HG02852 (cell line): ENCODE data around the gene SPECC1.
"Not testable (repeated sequence)": the region's sequence is repeated elsewhere in the genome, so short reads cannot be mapped to it uniquely, and the experiment has no call there.

Experiments
- ATAC-seq: cut with Tn5 transposase; IDR thresholded peaks from one replicate; pipeline ENCODE4 v1.9.1; 2021; ENCODE audit warnings: mild to moderate bottlenecking, moderate library complexity; ENCODE audit not compliant: unreplicated experiment

SPECC1 gene

DNA sequence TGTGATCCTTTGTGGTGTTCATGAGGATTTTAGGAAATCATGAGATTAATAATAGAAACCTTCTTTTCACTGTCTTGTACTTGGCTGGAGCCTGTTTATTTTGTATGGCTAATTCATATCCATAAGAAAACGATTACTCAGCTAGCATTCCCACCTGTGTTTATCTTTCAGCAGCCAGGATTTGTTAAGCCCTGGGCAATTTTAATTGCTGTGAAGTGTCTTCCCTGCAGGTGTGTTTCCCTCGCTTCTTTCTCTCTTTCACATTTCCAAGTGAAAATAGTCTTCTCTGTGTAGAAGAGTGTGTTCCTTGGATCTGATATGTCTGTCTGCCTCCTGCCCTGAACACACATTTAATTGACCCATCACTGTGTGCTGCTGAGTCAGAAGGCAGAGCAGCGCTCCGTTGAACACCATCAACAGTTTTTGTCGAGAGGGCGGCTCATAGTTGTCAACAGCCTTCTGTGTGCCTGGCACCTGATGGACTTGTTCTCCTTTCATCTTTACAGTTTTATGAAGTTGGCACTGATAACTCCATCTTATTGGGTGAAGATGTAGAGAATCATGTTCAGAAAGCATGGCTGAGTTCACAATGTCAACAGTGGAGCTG is 83.2 kb downstream of the SPECC1 start:
- ATAC-seq = no peak

DNA sequence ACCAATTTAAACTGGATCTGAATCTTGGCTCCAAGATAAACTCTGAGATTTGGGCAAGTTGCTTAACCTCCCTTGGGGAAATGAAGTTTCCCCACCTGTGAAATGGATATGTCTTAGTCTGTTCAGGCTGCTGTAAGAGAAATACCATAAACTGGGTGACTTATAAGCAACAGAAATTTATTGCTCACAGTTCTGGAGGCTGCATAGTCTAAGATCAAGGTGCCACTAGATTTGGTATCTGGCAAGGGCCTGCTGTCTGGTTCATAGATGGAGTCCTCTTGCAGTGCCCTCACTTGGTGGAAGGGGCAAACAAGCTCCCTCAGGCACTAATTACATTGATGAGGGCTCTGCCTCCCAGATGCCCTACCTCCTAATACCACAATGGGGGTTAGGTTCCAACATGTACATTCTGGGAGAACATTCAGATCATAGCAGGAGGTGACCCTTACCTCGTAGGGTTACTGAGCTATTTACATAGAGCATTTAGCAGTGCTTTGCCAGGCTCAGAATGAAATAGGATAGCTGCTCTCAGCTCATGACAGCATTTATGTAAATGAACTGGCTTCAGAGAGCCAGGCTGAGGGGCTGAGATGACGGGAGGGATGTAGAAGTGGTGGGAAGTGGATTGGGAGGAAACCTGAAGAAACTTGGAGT is 83.9 kb downstream of the SPECC1 start:
- ATAC-seq = no peak

DNA sequence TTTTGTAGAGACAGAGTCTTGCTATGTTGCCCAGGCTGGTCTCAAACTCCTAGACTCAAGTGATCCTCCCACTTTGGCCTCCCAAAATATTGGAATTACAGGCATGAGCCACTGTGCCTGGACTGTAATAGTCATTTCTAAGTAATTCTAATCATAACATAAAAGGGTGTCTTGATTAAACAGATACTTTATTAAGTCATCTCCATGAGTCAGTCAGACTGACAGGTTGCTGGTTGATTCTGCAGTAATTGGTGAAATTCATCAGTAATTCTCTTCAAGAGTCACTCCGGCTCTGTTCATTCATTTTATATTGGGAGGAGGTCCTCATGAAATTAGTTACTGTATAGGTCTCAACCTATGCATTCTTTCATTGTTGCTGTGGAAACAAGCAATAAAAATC is 85.6 kb downstream of the SPECC1 start:
- no peak for ATAC-seq

DNA sequence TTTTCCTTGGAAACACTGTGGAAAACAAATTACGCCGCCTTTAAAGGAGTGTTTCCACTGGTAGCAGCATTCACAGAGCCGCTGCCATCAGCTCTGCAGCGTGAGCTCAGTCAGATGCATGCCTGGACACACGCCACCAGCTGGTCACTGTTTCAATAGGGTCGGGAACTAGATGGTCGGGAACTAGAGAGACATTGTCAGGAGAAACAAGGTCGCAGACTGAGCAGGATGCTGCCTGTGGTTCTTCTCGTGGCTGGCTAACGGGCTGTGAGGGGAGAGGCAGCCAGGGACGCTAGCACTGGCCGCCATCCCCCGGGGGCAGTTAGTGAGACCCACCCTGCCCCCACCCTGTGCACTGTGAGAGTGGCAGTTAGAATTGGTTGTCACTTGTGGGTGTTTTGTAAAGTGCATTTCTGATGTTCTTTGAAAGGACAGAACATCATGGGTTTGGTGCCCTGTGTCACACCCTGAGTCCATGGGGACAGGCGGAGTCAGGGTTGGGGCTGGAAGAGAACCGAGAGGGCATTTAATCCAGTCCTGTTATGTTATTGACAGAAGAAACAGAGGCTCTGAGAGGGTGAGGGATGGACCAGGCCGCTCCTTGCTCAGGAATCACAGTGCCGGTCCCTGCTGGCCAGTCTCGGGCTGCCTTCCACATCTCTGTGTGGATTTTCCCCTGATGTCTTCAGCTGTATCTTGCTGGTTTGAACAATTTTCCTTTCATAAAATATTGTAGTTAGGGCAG is 86.3 kb downstream of the SPECC1 start:
- no peak for ATAC-seq

DNA sequence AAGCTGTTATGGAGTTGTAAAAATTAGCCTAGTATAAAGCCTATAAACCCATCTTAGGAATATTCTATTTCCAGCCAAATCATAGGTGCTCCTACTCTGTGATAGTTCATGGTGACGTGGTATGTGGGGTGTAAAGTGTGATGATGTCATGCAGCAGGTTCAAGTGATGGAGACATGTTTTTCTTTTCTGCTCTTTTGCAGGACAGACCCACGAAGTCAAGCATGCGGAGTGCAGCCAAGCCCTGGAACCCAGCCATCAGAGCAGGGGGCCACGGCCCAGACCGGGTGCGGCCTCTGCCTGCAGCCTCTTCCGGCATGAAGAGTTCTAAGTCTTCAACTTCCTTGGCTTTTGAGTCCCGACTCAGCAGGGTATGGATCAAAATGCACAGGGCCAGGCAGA is 87.3 kb downstream of the SPECC1 start:
- ATAC-seq = no peak

DNA sequence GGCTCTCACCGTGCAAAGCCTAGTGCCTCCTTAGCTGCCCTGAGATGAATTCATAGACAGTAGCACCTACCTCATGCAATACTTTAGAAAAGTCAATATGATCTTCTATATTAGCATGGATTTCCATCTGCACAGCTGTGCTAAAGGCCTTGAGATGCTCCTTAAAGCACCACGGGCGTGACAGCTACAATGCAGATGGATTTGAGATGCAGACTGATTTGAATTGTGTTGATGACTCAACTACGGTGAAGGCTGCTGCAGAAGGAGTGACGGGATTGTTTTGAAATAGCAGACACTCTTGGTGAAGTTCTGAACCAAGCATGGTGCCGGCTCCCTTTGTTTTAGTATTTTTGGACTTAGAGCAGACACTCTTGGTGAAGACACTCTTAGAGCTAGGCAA is 88.2 kb downstream of the SPECC1 start:
- no peak for ATAC-seq

DNA sequence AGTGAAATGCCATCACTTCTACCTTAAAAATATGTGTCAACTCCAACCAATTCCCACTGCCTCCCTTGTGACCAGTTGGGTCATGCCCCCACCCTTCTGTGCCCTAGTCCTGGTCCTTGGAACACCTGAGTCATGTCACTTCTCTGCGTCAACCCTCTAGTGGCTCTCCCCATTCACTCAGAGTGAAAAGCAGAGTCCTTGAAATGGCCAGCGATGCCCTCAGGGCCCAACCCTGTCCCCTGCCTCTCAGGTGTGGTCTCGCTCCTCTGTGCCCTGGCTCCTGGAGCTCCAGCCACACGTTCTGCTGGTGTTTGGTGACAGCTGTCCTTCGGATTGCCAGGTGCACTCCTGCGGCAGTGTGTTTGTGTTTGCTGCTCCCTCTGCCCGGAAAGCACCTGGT is 89.2 kb downstream of the SPECC1 start:
- no peak for ATAC-seq

DNA sequence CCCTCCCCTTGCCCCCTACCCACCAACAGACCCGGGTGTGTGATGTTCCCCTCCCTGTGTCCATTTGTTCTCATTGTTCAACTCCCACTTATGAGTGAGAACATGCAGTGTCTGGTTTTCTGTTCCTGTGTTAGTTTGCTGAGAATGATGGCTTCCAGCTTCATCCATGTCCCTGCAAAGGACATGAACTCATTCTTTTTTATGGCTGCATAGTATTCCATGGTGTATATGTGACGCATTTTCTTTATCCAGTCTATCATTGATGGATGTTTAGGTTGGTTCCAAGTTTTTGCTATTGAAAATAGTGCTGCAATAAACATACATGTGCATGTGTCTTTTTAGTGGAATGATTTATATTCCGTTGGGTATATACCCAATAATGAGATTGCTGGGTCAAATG is 91.6 kb downstream of the SPECC1 start:
- ATAC-seq = not testable (repeated sequence)

DNA sequence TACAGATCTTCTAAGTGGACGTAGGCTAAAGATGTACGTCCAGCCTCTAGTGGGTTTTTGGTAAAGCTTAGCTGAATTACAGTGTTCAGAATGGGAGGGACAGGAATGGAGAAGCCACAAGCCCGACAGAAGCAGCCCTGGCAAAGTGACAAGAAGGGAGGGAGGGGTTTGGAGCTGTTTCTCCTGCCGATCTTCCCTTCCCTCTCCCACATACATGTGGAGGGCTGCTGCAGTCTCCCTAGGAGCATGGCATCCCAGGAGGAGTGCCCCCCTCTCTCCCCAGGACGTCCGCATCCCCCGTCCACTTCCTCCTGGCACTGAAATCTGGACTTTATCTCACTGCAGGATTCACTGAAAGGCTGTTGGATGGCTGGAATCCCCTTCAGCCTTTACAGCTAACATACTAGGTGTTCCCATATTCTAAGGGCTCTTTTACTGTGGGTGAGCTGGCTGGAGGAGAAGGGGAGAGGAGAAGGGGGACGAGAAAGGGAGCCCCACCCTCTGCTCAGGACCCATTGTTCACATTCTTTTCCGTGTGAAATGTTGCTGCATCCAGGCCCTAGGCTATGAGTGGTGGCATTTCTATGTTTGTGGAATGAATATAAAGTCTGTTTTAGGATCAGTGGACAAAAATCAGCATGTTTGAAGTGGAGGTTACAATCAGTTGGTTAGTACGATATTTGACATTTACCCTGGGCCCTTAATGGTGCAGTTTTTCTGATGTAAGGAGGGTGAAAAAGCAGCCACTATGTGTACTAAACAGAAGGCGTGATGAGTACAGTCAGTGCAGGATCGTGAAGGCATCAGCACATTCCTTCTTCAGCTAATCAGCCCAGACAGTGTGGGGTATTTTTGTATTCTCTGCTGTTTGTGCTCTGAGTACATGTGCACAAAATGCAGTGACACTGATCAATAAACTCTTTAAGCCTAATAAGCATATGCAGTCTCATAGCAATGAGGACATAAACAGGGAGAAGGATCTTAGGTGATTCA is 94.6 kb downstream of the SPECC1 start:
- ATAC-seq = no peak

DNA sequence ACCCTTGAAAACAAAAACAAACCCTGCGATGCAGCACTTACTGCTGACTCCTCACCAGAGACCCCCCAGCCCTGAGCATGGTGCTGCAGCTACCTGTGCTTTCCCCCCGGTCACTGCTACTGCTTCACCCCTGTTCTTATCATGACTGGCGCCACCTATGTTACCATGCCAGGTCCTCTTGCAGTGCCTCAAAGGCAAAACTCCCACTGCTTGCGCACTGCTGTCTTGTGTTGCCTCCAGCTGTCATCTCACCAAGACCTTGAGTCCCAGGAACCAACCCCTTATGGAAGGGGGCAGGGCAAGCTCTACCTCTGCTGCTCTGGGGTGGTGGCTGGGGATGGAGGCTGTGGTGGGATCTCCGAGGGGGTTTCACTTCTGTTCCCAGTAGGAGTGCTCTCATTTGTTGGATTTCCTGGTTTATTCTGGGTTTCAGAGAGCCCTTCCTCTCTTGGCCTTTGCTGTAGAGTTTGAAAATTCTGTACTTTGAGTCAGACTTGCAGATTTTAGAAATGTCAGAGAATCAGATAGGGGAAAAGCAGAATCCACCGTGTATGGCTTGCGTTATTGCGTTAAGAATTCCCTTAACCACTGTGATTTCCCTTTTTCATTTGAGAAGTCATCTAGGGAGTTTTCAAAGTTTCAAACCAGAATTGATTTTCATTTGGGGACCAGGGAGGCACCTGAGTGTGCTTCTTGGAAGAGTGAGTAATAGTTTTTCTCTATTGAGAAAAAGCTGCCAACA is 96.6 kb downstream of the SPECC1 start:
- no peak for ATAC-seq

DNA sequence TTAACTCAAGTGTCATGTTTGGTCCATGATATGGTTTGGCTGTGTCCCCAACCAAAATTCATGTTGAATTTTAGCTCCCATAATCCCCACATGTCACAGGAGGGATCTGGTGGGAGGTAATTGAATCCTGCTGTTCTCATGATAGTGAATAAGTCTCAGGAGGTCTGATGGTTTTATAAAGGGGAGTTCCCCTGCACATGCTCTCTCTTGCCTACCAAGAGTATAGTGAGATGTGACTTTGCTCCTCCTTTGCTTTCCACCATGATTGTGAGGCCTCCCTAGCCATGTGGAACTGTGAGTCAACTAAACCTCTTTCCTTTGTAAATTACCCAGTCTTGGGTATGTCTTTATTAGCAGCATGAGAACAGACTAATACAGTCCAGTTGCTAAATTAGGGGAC is 97.3 kb downstream of the SPECC1 start:
- not testable (repeated sequence) for ATAC-seq

DNA sequence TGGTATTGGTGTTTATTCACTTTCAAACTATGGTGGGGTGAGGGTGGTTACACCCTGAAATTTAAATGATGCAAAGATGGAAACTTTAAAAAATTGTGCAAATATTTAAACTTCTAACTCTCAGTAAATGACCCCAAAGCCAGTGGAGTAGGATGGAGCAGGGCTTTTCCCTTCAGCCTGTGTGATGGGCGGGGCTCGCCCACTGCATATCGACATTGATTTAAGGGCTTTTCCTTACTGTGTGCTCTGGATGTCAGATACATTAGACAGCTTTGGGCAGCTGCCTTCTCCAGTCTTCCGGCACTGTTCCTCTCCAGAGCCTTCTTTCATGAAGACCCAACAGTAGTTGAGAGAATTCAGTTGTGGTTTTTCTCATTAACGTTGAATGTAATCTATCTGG is 99.9 kb downstream of the SPECC1 start:
- no peak for ATAC-seq

DNA sequence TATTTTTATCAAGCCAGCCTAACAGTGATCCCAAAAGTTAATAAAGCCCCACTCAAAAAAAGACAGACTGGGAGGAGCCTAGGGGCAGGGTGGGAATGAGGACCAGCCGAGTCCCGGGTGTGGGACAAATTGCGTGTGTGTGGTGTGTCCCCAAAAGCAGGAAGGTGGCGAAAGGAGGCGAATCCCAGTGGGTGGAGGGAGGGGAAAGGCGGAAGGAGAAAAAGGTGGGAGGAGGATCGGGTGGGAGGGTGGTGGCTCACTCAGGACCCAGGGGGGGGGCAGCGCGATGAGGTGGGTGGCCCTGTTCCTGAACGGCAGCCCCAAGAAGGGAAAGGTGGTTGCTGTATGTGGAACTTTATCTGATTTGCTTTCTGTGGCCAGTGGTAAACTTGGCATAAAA is 102.4 kb downstream of the SPECC1 start:
- ATAC-seq = no peak

DNA sequence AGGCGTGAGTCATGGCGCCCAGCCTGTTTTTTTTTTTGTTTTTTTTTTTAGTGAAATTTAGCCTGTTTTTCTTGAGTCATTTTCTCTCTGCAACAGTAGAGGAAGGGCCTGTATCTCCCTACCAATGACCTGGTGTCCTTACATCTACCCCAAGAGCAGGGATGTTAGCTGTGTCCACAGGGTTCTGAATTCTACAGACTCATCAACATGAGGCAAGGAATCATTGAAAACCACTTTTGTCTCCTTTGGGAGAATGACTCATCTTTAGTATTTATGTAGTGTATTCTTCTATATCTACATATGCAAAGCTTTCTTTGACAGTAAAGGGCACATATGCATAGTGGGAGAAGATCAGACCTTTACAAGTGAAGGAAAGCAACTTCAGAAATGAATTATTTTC is 105.3 kb downstream of the SPECC1 start:
- no peak for ATAC-seq

DNA sequence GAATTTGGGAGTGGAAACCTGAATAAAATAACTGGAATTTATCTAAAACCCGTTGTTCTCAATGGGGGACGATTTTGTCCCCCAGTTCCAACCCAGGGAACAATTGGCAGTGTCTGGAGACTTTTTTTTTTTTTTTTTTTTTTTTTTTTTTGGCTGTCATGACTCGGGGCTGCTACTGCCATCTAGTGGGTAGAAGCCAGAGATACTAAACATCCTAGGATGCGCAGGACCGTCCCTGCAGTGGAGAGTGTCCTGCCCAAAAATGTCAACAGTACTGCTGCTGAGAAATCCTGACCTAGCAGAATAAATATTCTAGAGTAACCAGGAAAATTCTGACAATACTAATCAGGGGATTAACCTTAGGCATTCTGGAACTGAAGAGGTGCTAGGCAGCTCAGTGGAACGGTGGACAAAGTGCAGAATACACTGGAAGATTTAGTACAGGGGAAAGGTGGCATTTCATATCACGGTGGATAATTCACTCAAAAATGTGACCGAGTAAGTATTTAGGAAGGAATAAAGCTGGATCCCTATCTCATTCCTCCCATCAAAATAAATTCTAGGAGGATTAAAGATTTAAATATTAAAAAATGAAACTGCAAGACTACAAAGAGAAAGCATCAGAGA is 107.6 kb downstream of the SPECC1 start:
- ATAC-seq = no peak

DNA sequence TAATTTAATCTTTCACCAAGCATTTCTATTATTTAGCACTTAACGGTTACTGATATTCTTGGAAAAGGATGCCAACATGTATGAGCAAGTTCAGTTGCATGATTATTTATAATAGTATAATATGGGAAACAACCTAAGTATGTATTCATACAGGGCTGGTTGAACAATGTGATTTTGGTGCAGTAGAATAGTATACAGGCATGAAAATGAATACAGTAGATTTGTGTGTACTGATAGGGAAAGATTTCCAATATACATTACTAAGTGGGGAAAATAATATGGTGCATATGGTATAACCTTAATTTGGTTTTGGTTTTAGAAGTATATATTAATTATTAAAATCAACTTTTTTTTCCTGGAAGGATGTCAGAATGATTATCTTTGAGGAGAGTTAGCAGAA is 109.1 kb downstream of the SPECC1 start:
- no peak for ATAC-seq

DNA sequence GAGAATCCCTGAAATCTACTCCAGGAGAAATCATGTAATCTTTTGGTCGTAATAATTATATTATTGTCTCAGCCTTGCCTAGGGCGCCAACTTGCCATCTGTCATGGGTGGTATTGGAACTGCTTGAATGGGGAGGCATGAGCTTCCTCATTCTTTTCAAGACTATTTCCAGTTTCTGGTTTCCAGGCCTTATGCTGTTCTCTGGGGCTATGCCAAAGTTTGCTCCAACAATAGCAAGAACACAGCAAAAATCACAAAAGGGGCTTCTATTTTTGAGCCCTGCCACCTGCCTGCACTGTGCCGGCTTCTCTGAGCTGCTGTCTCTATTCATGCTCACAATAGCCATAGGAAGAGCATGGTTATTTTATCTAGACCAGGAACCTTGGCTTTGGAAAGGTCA is 111.7 kb downstream of the SPECC1 start:
- no peak for ATAC-seq

DNA sequence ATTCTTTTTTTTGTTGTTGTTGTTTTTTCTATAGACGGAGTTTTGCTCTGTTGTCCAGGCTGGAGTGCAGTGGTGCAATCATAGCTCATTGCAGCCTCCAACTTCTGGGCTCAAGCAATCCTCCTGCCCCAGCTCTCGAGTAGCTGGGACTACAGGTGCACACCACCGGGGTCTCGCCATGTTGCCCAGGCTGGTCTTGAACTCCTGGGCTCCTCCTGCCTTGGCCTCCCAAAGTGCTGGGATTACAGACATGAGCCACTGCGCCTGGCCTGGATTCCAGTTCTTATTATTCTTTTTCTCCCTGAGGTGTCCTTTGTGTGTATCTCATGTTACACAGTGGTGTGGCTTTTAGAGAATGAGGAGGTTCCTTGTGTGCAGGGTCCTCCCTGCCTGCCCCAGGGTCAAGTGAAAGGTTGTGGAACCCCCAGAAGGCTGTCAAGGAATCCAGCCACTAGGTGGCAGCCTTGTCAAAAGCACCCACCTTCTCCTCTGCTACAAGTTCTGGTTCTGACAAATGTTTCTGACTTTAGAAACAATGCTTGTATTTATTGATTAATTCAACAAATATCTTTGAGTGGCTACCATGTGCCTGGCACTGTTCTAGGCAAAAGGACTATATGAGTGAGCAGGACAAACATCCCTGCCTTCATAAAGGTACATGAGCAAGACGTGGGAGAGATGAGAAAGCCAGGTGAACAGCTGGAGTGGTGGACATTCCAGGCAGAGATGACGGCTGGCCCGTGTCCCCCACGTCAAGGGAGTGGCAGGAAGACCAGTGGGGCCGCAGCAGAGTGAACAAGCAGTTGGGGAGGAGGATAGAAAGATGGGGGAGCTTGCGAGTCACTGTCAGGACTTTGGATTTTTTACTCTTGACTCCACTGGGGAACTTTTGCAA is 112.4 kb downstream of the SPECC1 start:
- ATAC-seq = no peak

DNA sequence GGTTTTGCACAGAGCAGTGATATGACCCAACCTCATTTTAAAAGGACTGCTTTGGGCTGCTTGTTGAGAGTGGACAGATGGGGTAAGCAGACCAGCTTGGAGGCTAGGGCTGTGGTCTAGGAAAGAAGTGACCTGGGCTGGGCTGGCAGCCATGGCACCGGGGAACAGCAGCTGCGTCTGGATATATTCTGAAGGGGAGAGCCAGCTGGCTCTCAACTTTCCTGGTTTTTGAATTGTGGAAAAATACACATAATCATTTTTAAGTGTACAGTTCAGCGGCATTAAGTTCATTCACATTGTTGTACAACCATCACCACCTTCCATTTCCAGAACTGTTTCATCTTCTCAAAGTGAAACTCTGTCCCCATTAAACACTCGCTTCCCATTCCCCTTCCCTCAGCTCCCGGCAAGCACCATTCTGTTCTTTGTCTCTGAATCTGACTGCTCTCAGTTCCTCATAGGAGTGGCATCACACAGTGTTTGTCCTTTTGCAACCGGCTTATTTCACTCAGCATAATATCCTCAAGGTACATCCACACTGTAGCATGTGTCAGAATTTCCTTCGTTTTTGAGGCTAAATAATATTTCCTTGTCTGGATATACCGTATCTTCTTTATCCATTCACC is 113.2 kb downstream of the SPECC1 start:
- no peak for ATAC-seq
